ENCODE measurements around the gene FAAP100.

The FAAP100 gene

DNA sequence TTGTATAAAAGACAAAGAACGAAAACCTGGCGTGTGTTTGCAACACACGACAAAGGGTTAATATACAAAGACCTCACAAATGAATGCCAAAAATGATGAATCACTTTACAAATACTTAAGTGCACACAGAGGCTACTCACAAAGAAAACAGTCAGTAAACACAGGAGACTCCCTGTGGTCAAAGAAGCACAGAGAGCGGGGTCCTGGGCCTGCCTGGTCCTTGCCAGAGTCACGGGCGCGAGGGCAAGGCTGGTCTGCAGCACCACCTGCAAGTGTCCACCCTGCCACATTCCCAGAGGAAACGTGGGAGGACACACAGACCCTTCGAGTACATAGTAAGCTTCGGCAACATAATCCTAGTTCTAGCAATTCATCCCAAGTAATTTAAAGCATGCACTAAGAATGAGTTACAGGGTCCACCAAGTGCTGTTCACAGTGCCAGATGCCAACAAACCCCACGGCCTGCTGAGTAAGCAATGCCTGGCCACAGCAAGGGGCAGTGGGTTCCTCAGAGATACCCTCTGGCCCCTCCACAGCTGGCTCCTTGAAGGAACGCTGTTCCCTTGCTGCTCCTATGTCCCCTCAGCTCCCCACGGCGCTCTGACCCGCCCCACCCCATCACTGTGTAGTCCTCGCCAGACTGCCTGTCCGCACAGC, 24.6 kb upstream of the FAAP100 start:
- no peak for DNase-seq (ENCODE audit: extremely low read depth in 1 of 2, low read depth in 1 of 2)

DNA sequence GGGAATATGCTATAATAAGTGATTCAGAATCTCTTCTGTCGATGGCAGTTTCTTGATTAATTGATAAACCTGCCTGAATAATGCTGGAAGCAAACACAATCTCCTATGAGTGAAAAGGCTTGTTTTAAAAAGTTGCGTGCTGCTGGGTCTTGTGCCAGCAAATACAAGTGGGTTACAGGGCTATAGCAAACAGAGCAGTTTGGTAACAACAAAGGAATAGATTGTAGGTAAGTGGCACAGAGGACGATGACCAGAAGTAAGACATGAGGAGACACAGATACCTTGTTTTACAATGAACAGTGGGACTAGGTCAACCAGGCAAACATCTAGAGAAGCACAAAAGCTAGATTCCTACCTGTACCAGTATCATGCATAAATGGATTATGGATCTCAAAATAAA, 23.7 kb upstream of the FAAP100 start:
- DNase-seq (ENCODE audit: extremely low read depth in 1 of 2, low read depth in 1 of 2): no peak

DNA sequence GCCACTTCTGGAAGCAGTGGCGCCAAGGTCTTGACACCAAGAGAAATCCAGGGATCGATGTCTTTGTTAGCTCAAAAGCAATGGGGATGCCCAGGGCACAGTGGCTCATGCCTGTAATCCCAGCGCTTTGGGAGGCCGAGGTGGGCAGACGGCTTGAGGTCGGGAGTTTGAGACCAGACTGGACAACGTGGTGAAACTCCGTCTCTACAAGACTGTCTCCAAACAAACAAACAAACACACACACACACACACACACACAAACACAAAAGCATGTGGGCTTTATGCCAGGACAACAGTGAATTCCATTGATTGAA, 22.4 kb upstream of the FAAP100 start:
- no peak for DNase-seq (ENCODE audit: extremely low read depth in 1 of 2, low read depth in 1 of 2)

DNA sequence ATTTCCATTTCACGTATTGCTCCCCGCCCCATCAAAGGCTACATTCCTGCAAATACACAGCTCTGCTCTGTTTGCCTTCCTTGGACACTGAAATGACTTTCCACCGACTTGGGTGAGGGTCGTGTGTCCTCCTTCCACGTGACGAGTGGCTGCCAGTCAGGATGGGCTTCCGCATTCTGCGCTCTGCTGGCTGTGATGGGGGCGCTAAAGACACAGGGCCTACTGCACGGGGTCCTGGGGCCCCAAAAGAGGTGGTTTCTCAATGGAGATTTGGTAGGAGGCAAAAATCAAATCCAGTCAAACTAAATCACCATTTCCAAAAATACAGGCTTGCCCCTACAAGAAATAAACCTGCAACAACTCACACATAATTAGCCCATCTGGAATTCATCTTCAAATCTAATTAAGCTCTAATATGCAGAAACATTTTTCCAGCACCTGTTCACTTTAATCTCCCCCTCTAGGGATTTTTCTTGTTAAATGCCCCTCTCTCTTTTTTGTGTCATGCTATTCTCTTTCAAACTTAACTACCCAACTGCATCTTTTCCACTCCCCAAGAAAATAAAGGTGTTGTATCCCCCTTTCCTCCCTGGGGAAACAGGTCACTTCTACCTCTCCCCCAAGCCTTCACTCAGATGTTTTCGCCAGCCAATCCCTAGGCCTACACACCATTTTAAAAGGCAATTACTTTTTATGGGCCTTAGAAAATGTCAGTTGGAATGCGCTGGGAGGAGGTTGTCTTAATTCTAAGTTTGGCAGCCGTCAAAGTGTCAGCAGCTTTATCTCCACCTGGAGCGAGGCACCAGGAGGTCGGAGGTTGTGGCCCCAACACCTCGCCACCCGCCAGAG, 21.9 kb upstream of the FAAP100 start:
- DNase-seq (ENCODE audit: extremely low read depth in 1 of 2, low read depth in 1 of 2): no peak

DNA sequence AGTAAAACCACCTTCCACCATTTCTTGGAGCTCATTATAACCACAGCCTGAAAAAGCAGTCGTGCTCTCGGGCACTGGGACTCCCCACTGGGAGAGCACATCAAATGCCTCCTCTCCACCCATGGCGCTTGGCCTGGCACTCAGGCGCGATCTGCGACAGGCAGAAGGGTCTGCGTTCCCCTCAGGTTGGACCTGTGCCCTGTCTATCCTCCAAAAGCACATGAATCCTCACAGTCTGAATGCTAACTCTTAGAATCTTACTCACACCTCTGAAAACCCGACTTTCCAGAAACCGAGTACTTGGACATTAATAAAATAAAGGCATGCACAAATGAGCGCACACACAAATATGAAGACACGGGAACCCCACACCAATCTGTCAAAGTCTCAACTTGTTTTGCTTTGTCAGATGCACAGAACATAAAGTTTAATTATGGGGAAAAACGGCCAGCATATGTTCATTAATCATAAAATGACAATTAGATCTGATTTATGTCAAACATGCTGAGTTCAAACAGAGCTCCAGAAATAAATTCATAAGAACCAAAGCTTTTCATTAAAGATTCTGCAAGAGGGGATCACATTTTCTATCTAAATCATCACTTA, 20.5 kb upstream of the FAAP100 start:
- no peak for DNase-seq (ENCODE audit: extremely low read depth in 1 of 2, low read depth in 1 of 2)

DNA sequence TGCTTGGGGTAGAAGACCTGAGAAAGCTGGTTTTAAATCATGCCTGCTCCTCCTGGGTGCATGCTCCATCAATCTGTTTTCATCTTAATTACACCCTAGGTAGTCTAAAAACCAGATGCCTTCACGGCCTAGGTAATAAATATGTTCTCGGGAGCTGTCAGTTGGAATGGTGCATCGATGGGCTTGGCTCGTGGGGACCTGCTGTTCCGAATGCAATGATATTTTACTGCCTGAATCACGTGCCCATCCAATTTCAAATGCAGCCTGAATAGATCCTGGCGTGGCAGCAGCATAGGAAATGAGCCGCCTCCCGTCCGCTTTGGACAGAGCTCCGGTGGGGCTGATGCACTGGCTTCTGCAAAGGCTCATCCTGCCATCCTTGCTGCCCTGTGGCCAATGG, 18.8 kb upstream of the FAAP100 start:
- DNase-seq (ENCODE audit: extremely low read depth in 1 of 2, low read depth in 1 of 2): no peak

DNA sequence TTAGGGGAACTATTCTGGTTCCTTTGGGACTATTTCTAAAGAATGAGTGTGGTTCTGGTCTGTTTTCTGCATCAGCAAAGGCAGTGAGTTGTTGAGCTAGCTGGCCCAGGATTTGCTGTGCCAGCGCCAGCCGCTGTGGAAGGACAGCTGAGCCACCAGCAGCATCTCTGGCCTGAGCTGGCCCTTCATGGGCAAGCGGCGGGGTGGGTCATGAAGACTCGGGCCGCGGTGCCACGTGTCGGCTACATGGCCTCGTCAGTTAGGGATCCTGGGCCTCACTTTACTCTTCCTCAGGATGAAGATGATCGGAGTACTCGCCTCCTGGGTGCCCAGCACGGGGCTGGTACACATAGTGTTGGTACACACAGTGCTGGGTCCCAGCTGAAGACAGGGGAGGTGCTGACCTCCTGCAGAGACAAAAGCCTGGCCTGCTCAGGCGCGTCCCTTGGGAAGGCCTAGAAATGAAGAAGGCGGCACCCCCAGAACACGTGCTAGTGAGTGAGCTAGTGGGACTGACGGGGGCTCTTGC, 17.9 kb upstream of the FAAP100 start:
- no peak for DNase-seq (ENCODE audit: extremely low read depth in 1 of 2, low read depth in 1 of 2)

DNA sequence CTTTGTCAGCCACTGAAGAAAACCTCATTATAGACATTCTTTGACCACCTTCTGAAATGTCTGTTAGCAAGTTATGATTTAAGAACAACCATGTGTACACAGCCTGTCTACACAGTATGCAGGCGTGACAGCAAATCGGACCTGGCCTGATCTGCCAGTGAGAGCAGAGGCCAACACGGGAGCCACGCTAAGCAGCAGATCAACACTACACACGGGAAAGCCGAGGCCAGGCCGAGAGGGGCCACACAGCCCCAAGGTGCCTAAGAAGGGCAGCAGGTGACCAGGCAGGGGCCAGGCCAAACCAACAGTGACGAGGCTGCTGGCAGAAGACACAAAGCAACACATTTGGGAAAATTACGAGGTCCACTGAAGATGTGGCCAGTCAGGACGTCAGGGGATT, 16.3 kb upstream of the FAAP100 start:
- DNase-seq (ENCODE audit: extremely low read depth in 1 of 2, low read depth in 1 of 2): no peak

DNA sequence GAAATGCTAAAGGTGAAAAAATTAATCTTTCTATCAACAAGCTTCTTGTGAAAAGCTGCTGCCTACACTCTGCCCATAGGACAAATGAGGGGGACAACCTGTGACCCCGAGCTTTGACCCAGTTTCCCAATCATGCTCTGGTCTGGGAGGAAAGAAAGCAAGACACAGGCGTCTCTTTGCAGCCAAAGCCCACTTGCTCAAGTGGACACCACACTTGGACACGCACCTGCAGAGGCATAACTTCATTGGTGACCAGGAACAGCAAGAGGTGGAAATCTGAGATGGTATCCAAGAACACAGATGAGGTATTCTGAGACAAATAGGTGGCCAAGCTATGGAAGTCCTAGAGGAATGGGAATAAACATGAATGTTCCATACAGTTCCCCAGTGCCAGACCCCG, 15.0 kb upstream of the FAAP100 start:
- DNase-seq (ENCODE audit: extremely low read depth in 1 of 2, low read depth in 1 of 2): no peak

DNA sequence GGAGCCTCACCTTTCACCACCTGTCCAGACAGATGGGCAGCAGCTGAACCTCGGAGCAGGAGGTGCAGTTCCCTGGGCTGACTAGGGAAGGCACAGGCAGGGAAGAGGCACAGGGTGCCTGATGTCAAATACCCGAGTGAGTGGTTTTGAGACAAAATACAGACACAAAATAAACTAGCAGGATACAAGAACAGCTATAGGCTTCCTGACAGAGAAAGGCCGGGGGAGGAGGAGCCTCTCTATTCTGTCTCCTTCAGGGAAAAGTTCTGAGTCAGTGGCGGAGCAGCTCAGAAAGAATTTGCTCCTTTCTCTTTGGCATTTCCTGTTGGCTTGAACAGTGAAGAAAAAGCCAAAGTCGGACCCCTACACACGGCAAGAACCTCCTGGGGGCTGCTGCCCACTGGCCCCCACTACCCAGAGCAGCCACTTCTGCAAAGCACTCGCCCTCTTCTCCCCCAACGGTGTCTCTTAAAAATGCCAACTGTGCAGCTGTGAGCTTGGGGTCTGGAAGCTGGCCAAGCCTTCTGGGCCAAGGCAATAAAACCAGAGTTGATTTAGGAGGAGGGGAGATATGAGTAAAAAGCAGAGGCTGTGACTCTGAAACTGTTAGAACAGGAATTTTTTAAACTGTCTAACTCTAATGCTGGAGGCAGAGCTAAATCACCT, 14.4 kb upstream of the FAAP100 start:
- DNase-seq (ENCODE audit: extremely low read depth in 1 of 2, low read depth in 1 of 2): no peak

DNA sequence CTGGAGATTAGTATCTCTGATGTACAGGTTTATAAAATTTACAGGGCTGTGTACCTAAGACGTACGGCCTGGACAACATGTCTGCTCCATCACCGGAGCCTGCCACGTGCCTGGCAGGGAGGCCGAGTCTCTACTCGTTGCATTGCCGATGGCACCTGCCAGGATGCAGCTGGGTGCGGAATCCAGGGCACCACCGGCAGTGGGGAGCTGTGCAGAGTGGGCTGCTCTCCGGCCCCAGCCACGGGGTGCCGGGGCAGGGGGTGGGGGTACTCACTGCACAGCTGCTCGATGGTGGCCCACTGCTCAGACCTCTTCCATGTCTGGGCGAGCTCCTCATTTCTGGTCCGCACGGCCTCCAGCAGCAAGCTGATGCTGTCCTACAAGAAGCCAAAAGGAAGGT, 13.1 kb upstream of the FAAP100 start:
- DNase-seq (ENCODE audit: extremely low read depth in 1 of 2, low read depth in 1 of 2): no peak

DNA sequence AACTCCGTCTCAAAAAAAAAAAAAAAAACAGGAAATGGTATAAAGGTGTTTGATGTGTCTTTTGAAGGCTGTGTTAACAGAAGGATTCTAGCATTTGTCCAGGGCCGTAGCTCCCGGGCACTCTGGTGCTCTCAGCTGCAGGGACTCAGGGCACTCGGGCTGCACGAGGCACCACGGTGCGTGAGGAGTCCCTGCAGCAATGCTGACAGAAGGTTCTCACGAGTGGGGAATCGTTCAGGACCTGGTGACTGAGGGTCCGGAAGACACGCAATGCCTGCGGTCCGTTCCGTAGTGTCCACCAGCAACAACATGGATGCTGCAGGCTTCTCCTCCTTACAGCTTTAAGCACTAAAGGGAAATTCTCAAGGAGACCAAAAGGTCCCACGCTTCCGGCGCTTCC, 12.6 kb upstream of the FAAP100 start:
- DNase-seq (ENCODE audit: extremely low read depth in 1 of 2, low read depth in 1 of 2): no peak

DNA sequence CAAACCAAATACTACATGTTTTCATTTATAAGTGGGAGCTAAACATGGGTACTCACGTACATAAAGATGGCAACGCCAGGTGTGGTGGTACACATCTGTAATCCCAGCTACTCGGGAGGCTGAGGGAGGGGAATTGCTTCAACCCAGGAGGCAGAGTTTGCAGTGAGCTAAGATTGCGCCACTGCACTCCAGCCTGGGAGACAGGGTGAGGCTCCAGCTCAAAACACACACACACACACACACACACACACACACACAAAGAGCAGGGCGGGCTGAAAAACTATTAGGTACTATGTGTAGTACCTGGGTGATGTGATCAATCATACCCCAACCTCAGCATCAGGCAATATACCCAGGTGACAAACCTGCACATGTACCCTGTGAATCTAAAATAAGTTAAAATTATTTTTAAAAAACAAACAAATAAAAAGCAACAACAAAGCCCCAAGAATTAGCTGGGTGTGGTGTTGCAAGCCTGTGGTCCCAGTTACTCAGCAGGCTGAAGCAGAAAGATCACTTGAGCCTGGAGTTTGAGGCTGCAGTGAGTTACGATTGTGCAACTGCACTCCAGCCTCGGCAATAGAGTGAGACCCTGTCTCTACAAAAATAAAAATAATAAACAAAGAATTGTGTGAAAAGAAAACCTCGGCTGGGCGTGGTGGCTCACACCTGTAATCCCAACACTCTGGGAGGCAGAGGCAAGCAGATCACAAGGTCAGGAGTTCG, 11.9 kb upstream of the FAAP100 start:
- DNase-seq (ENCODE audit: extremely low read depth in 1 of 2, low read depth in 1 of 2): no peak

DNA sequence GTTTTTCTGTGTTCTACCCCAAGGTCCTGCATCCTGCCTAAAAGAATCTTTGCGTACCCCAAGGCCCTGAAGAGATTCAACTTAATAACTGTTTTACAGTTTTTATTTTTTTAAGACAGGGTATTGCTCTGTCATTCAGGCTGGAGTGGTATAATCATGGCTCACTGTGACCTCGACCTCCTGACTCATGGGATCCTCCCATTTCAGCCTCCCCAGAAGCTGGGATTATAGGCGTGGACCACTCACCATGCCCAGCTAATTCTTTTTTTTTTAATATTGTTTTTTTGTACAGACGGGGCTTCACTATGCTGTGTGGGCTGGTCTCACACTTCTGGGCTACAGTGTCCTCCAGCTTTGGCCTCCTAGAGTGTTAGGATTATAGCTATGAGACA, 9.3 kb upstream of the FAAP100 start:
- no peak for DNase-seq (ENCODE audit: extremely low read depth in 1 of 2, low read depth in 1 of 2)

DNA sequence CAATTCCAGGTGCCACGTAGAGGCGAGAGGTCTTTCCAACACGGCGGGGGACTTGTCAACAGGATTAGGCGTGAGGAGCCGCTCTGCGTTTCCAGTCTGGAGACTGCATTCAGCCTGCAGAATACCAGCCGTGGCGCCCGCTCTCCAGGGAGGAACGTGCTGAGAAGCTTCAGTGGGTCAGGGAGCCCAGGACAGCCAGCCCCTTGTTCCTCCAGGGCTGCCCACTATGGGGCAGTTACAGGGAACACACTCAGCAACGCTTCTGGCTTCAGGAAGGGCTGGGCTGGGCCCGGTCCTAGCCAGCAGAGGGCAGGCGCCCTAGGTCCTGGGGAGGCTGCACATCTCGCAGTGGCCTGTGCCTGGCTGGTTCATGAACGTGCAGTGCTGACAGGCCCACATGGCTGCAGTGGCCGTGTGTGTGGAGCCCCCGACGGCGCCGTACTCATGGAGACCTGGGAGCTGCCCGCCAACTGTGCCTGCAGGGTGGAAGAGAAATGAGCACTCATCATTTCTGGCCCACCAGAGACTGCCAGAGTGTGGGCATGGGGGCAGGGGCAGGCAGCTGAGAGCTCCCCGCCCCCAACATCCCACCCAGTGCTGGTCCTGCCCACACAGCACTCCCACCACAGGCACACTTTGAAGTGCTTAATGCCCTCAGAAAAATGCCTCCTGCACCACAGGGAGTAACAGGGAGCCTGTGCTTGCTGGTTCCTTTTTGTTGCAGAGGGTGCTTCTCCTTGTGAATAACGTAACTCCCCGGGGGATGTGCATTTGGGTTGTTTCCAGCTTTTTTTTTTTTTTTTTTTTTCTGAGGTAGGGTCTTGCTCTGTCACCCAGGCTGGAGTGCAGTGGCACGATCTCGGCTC, 7.0 kb upstream of the FAAP100 start:
- DNase-seq (ENCODE audit: extremely low read depth in 1 of 2, low read depth in 1 of 2): no peak

DNA sequence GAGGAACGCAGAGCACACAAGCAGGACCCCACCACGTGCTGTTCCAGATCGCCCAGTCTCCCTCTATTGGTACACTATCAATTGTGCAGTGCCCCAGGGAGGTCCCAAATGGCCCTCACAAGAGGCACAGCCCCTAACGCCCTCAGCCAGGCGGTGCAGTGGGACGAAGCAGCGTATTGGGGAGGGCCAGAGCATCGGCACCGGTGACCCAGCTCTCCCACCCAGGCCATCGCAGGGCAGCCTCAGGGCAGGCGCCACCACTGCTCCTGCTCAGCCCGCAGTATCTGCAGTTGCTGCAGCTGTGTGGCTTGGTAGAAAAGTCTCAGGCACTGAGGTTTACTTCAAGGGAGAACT, 5.9 kb upstream of the FAAP100 start:
- no peak for DNase-seq (ENCODE audit: extremely low read depth in 1 of 2, low read depth in 1 of 2)

DNA sequence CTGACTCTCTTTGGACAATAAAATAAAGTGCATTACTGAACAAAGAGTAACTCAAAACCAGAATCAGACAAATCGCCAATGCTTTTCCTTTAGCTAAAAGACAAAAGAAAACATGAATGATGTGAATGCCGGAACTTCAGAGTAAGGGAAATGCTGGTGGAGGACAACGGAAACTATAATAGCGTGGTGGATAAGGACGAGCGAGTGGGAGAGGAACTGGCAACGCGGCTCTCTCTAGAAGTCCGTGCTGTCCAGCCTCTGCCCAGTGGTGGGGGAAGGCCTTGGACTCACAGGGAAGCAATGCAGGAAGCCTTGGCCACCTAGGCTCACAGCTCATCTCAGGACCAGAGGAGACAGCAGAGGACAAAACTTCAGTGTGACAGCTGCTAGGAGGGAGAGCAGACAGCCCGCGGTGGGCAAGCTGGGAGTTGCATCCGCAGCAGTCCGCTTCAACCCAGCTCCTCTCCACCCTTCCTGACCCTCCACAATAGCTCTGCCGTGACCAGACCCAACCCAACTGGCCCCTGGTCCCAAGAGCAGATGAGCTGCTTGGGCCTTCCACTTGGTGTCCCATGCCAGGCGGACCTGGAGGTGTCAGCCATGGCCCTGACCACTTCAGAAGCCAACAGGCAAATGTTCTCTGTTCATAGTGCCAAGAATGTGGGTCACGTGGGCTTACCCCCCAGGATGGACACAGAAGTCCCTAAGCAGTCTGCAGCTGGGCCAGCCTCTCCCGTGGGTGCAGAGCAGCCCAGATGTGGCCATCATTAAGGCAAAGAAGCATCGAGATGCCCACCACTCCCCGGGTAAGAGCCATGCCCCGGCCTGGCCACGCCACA, 5.3 kb upstream of the FAAP100 start:
- no peak for DNase-seq (ENCODE audit: extremely low read depth in 1 of 2, low read depth in 1 of 2)

DNA sequence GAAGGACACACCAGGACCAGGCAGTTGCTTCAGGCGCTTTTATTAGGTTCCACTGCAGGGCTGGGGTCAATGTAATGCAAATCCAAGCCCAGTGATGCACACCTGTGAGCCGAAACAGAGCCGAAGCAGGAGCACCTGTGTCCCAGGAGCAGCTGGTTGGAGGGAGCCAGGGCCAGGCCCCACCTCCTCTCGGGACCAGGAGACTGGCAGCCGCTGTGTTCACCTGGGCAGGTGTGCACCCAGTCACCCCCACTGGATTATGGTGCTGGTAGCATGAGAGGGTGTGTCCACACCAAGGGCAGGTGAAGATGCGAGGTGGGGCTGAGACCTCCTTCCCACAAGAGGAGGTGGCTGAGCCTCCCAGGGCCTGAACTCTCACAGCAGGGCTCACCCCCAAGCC, 4.7 kb upstream of the FAAP100 start:
- no peak for DNase-seq (ENCODE audit: extremely low read depth in 1 of 2, low read depth in 1 of 2)

DNA sequence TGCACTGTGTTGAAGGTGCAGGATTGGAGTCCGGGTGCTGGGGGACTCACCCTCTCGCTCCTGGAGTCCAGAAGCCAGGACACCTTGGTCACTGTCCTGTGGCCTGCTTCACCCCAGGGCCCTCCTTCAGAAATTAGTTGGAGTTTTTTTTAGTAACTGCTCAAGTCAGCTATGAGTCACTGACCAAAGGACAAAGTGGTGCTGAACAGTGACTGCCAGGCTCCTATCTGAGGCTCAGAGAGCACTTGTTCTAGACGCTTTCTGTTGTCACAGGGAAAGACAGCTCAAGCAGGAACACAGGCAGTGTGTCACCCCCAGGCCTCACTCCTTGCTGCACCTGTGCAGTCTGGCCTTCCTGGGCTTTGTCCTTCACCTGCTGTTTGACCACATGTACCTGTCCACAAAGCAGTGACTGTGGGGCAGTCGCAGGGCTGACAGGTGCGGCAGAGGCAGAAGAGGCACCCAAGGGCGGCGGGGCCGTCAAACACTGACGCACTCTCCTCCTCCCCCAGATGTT, 4.1 kb upstream of the FAAP100 start:
- no peak for DNase-seq (ENCODE audit: extremely low read depth in 1 of 2, low read depth in 1 of 2)

Data from activated CD8-positive, alpha-beta memory T cell treated with anti-CD3 and anti-CD28 coated beads for 1 hour (primary cell).